Nephron (organoid): ENCODE measurements around the gene BRSK2.

Experiments
- H3K27ac Mint-ChIP-seq, 3 experiments: 2 replicates each; pipeline ENCODE4 v1.8.0; 2020; ENCODE audit warnings: mixed read lengths in 3 of 3, mild to moderate bottlenecking in 2 of 3, moderate library complexity in 1 of 3
- H3K27me3 Mint-ChIP-seq: 2 replicates; pipeline ENCODE4 v1.8.0; 2021; ENCODE audit warnings: low read depth, mild to moderate bottlenecking, moderate library complexity, mixed read lengths
- H3K36me3 Mint-ChIP-seq: 2 replicates; pipeline ENCODE4 v1.8.0; 2020; ENCODE audit warnings: low read depth, mixed read lengths
- H3K4me1 Mint-ChIP-seq: 2 replicates; pipeline ENCODE4 v1.8.0; 2020; ENCODE audit warnings: mixed read lengths
- H3K4me3 Mint-ChIP-seq, 3 experiments: 2 replicates each; pipeline ENCODE4 v1.8.0; 2020; ENCODE audit warnings: mild to moderate bottlenecking in 3 of 3, mixed read lengths in 3 of 3, moderate library complexity in 2 of 3
- H3K9me3 Mint-ChIP-seq: 2 replicates; pipeline ENCODE4 v1.8.0; 2020; ENCODE audit warnings: mixed read lengths
- TF ChIP-seq, protein P1 (sequence below), 3 experiments: fragments of 200-600 bp; sonication (generic); IDR thresholded peaks; one replicate each; pipeline ENCODE4 v1.5.0; 2021; ENCODE audit warnings: antibody characterized with exemption in 3 of 3; ENCODE audit not compliant: unreplicated experiment in 3 of 3

BRSK2 gene

DNA sequence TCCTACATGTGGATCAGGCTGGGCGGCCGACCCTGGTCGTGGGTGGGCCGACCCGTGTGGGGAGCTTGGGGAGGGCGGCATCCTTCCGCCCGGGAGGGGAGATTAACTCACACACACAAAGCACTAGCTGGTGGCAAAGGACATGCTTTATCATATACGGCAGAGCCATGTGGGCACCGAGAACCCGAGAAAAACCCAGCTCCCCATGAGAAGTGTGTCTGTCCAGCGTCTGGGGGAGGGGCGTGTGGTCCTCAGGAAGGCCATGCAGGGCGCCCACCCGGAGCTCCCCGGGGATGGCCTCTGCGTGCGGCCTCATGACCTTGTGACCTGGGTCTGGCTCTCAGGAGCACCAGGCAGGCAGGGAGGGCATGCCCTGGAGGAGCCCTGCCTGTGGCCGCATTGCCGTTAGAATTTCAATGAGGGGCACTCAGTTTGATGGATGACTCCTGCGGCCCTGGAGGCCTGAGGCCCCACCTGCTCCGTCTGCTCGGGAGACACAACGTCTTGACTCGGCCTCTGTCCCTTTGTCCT, 40.9 kb upstream of the BRSK2 start:
- Mint-ChIP-seq H3K36me3 (no peaks in the 10 kb centered on the region), H3K4me3 (no peak overlapping the region), H3K27ac (no peak overlapping the region), H3K9me3 (no peaks in the 10 kb centered on the region), H3K27me3 (peaks cover 14% of the 10 kb centered on the region), H3K4me1 (no peaks in the 10 kb centered on the region)
- TF ChIP-seq, protein P1, sequence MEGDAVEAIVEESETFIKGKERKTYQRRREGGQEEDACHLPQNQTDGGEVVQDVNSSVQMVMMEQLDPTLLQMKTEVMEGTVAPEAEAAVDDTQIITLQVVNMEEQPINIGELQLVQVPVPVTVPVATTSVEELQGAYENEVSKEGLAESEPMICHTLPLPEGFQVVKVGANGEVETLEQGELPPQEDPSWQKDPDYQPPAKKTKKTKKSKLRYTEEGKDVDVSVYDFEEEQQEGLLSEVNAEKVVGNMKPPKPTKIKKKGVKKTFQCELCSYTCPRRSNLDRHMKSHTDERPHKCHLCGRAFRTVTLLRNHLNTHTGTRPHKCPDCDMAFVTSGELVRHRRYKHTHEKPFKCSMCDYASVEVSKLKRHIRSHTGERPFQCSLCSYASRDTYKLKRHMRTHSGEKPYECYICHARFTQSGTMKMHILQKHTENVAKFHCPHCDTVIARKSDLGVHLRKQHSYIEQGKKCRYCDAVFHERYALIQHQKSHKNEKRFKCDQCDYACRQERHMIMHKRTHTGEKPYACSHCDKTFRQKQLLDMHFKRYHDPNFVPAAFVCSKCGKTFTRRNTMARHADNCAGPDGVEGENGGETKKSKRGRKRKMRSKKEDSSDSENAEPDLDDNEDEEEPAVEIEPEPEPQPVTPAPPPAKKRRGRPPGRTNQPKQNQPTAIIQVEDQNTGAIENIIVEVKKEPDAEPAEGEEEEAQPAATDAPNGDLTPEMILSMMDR (IDR thresholded peaks at IDR 0.05; ENCODE audit: unreplicated experiment in 3 of 3), result no peak

DNA sequence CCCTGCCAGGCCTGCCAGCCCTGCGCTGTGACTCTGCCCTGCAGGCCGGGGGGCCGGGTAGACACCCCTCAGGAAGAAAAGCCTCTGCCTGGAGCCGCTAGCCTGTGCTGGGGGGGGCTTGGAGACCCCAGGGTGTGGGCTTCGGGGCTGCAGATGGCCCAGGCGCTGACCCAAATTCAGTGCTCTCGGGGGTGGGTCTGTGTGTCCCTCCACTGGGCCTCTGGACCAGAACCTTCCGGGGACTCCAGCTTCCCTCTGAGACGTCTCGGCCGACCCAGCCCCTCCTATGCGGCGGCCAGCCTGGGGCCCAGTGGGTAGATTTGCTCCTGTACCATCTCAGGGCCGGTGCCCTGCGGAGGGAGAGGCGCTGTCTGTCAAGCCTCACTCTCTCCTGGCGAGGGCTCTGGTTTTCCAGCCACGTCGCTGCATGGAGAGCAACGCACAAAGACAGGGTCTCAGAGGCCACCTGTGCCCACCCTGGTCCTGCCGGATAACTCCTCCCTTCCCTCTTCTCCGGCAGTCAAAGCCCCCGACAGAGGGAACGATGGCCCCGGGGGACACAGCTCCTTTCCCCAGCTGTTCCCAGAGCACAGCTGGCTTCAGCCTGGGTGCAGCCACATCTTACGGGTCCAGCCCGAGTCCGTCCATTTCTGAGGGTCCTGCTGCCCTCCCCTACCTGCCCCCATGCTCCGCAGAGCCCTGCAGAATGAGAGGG, 40.2 kb upstream of the BRSK2 start:
- Mint-ChIP-seq H3K4me1 (no peaks in the 10 kb centered on the region), H3K4me3 (no peak overlapping the region), H3K27ac (no peak overlapping the region), H3K9me3 (no peaks in the 10 kb centered on the region), H3K36me3 (no peaks in the 10 kb centered on the region), H3K27me3 (peaks cover 13% of the 10 kb centered on the region)
- TF ChIP-seq, protein P1 (IDR thresholded peaks at IDR 0.05; ENCODE audit: unreplicated experiment in 3 of 3), result no peak

GRCh38 chr11:1350086-1350725, 39.5 kb upstream of the BRSK2 start:
- no peaks in the 10 kb centered on the region for H3K4me1 Mint-ChIP-seq
- peaks cover 13% of the 10 kb centered on the region for H3K27me3 Mint-ChIP-seq
- TF ChIP-seq, protein P1 (IDR thresholded peaks at IDR 0.05; ENCODE audit: unreplicated experiment in 3 of 3), result no peak
- H3K9me3 Mint-ChIP-seq, result no peaks in the 10 kb centered on the region
- peak overlapping the region in 1 of 3 experiments; percentile 10 for H3K27ac Mint-ChIP-seq
- peak overlapping the region in 1 of 3 experiments; percentile 26 for H3K4me3 Mint-ChIP-seq
- H3K36me3 Mint-ChIP-seq, result no peaks in the 10 kb centered on the region

- H3K27me3 Mint-ChIP-seq, result peaks cover 17% of the 10 kb centered on the region
- peak overlapping the region in 1 of 3 experiments; percentile 26 for H3K4me3 Mint-ChIP-seq
- H3K4me1 Mint-ChIP-seq, result peaks cover 5% of the 10 kb centered on the region
- TF ChIP-seq, protein P1 (IDR thresholded peaks at IDR 0.05; ENCODE audit: unreplicated experiment in 3 of 3), result no peak
- peak overlapping the region in 2 of 3 experiments; percentile 22 to 83 for H3K27ac Mint-ChIP-seq
- no peaks in the 10 kb centered on the region for H3K36me3 Mint-ChIP-seq
- H3K9me3 Mint-ChIP-seq, result no peaks in the 10 kb centered on the region
These were observed 38.3 kb upstream of the BRSK2 start for GRCh38 chr11:1351278-1351937.

DNA sequence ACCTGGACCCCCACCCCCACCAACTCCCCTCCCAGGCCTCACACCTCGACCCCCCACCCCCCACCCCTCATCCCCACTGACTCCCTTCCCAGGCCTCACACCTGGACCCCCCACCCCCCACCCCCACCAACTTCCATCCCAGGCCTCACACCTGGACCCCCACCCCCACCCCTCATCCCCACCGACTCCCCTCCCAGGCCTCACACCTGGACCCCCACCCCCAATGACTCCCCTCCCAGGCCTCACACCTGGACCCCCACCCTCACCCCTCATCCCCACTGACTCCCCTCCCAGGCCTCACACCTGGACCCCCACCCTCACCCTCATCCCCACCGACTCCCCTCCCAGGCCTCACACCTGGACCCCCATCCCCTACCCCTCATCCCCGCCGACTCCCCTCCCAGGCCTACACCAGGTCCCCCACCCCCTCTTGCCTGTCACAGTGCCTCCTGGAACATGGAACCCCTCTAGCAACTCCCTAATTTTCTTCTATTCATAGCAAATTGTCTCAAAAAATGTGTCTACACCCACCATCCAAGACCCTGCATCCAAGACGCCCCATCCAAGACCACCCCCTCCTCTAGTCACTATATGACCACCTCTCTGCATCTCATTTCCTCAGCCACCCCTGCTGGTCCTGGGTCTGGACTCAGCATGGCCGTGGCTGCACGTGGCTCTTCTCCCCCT, 36.9 kb upstream of the BRSK2 start:
- H3K27ac Mint-ChIP-seq, result no peak overlapping the region
- H3K27me3 Mint-ChIP-seq, result peaks cover 16% of the 10 kb centered on the region
- peaks cover 10% of the 10 kb centered on the region for H3K4me1 Mint-ChIP-seq
- no peak overlapping the region for H3K4me3 Mint-ChIP-seq
- no peaks in the 10 kb centered on the region for H3K36me3 Mint-ChIP-seq
- TF ChIP-seq, protein P1 (IDR thresholded peaks at IDR 0.05; ENCODE audit: unreplicated experiment in 3 of 3), result no peak
- H3K9me3 Mint-ChIP-seq, result no peaks in the 10 kb centered on the region
